H1 (cell line): ENCODE measurements around the gene CC2D1A.

Source experiments
- ASH2L ChIP-seq: fragments of 200-600, 300-600 bp; sonication (generic); IDR thresholded peaks from one replicate; pipeline ENCODE4 v1.7.1; 2017; ENCODE audit warnings: low read length
- SP1 ChIP-seq: IDR thresholded peaks from 2 replicates; pipeline ENCODE4 v1.6.1; 2011; ENCODE audit warnings: low read depth, low read length
- TF ChIP-seq, protein P1 (sequence below): IDR thresholded peaks from 2 replicates; pipeline ENCODE4 v1.6.1; 2012; ENCODE audit warnings: inconsistent platforms
- TF ChIP-seq, protein P2 (sequence below), 3 experiments: IDR thresholded peaks; 1 replicate in 2 of 3; 2 replicates in 1 of 3; pipeline versions ENCODE4 v1.5.1 to v1.6.1; 2011; ENCODE audit warnings: low read length in 3 of 3, mild to moderate bottlenecking in 3 of 3, inconsistent platforms in 2 of 3, low read depth in 1 of 3, moderate library complexity in 1 of 3; ENCODE audit not compliant: insufficient read depth in 1 of 3; ENCODE audit errors: control extremely low read depth in 1 of 3

DNA sequence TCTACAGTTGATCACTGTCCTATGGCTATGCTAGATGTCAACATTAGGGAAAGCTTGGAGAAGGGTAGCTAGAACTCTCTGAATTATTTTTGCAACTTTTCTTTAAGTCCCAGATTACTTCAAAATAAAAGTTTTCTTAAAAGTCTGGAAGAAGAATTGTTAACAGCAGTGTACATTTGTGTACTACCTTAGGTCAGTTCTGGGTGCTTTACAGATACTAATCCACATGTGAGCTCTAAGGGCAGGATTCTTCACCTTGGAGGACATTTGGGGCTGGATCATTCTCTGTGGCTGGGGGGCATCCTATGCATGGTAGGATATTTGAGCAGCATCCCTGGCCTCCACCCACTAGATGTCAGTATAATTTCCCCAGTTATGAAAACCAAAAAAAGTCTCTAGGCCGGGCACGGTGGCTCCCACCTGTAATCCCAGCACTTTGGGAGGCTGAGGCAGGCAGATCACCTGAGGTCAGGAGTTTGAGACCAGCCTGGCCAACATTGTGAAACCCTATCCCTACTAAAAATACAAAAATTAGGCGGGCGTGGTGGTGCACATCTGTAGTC, 2.9 kb upstream of the CC2D1A start:
- TF ChIP-seq ASH2L (no peak), SP1 (no peak)
- TF ChIP-seq, protein P1, sequence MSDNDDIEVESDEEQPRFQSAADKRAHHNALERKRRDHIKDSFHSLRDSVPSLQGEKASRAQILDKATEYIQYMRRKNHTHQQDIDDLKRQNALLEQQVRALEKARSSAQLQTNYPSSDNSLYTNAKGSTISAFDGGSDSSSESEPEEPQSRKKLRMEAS = no peak
- TF ChIP-seq, protein P2, sequence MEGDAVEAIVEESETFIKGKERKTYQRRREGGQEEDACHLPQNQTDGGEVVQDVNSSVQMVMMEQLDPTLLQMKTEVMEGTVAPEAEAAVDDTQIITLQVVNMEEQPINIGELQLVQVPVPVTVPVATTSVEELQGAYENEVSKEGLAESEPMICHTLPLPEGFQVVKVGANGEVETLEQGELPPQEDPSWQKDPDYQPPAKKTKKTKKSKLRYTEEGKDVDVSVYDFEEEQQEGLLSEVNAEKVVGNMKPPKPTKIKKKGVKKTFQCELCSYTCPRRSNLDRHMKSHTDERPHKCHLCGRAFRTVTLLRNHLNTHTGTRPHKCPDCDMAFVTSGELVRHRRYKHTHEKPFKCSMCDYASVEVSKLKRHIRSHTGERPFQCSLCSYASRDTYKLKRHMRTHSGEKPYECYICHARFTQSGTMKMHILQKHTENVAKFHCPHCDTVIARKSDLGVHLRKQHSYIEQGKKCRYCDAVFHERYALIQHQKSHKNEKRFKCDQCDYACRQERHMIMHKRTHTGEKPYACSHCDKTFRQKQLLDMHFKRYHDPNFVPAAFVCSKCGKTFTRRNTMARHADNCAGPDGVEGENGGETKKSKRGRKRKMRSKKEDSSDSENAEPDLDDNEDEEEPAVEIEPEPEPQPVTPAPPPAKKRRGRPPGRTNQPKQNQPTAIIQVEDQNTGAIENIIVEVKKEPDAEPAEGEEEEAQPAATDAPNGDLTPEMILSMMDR (IDR thresholded peaks at IDR 0.05; ENCODE audit: control extremely low read depth in 1 of 3, insufficient read depth in 1 of 3, low read depth in 1 of 3, low read length in 3 of 3) = peak; percentile 32 to 36 (median 34)
